Pons (tissue), 1 donor: Measurements from ENCODE around the gene KIF3C.
"Not testable (repeated sequence)": the region's sequence is repeated elsewhere in the genome, so short reads cannot be mapped to it uniquely, and the experiment has no call there.

Source experiments
- DNase-seq: peaks from one replicate; pipeline ENCODE4 v3.0.0-alpha.2; 2016; ENCODE audit warnings: low spot score

The KIF3C gene

GRCh38 chr2:25999406-25999805 is 17.1 kb upstream of the KIF3C start:
- not testable (repeated sequence) for DNase-seq

GRCh38 chr2:25998816-25999383 is 16.6 kb upstream of the KIF3C start:
- not testable (repeated sequence) for DNase-seq

GRCh38 chr2:25996844-25997243 is 14.5 kb upstream of the KIF3C start:
- DNase-seq = no peak

- DNase-seq = no peak
Measured at GRCh38 chr2:25994509-25994908, 12.2 kb upstream of the KIF3C start.

- no peak for DNase-seq
Measured at GRCh38 chr2:25993049-25993448, 10.8 kb upstream of the KIF3C start.

GRCh38 chr2:25992556-25992955 is 10.3 kb upstream of the KIF3C start:
- no peak for DNase-seq

GRCh38 chr2:25991965-25992364 is 9.7 kb upstream of the KIF3C start:
- no peak for DNase-seq

- DNase-seq = no peak
Measured at GRCh38 chr2:25989154-25989553, 6.9 kb upstream of the KIF3C start.

GRCh38 chr2:25988134-25988533 is 5.8 kb upstream of the KIF3C start:
- no peak for DNase-seq

- DNase-seq = no peak
Measured at GRCh38 chr2:25983735-25984134, 1.4 kb upstream of the KIF3C start.

- no peak for DNase-seq
Measured at GRCh38 chr2:25982968-25983280, 627 bp upstream of the KIF3C start.

- DNase-seq = no peak
Measured at GRCh38 chr2:25981596-25982272, 563 bp downstream of the KIF3C start.

- DNase-seq = no peak
Measured at GRCh38 chr2:25980951-25981350, 1.3 kb downstream of the KIF3C start.

GRCh38 chr2:25980076-25980887 is 2.0 kb downstream of the KIF3C start:
- no peak for DNase-seq

- DNase-seq = no peak
Measured at GRCh38 chr2:25979001-25979400, 3.3 kb downstream of the KIF3C start.

GRCh38 chr2:25977768-25978167 is 4.5 kb downstream of the KIF3C start:
- no peak for DNase-seq

GRCh38 chr2:25976983-25977741 is 5.1 kb downstream of the KIF3C start:
- DNase-seq = no peak

GRCh38 chr2:25972049-25972823 is 10.1 kb downstream of the KIF3C start:
- no peak for DNase-seq

- no peak for DNase-seq
Measured at GRCh38 chr2:25971596-25971995, 10.7 kb downstream of the KIF3C start.

- DNase-seq = no peak
Measured at GRCh38 chr2:25966531-25967270, 15.6 kb downstream of the KIF3C start.

GRCh38 chr2:25964891-25965290 is 17.4 kb downstream of the KIF3C start:
- DNase-seq = peak; percentile 78
